Parathyroid adenoma (tissue), 2 donors: ENCODE data around the gene PHYKPL.
A peak's percentile ranks its signal among the peaks of the same experiment; 100 is the strongest.
"Not testable (repeated sequence)": the region's sequence is repeated elsewhere in the genome, so short reads cannot be mapped to it uniquely, and the experiment has no call there.

Source experiments
- H2AFZ ChIP-seq: fragments of 300-600 bp; sonication (generic); one replicate; pipeline ENCODE4 v1.7.0; 2017; ENCODE audit warnings: antibody characterized with exemption, mild to moderate bottlenecking
- H3K27ac ChIP-seq: fragments of 300-600 bp; sonication (generic); one replicate; pipeline ENCODE4 v1.7.0; 2017
- H3K27me3 ChIP-seq: fragments of 300-600 bp; sonication (generic); one replicate; pipeline ENCODE4 v1.7.0; 2017; ENCODE audit warnings: low read length; ENCODE audit not compliant: control insufficient read depth, insufficient read depth
- H3K36me3 ChIP-seq: fragments of 300-600 bp; sonication (generic); one replicate; pipeline ENCODE4 v1.7.0; 2017; ENCODE audit warnings: low read length; ENCODE audit not compliant: control insufficient read depth, insufficient read depth
- H3K4me1 ChIP-seq: fragments of 300-600 bp; sonication (generic); one replicate; pipeline ENCODE4 v1.7.0; 2017; ENCODE audit warnings: control low read depth
- H3K4me2 ChIP-seq: fragments of 300-600 bp; sonication (generic); one replicate; pipeline ENCODE4 v1.7.0; 2017; ENCODE audit warnings: low read length
- H3K4me3 ChIP-seq: fragments of 300-600 bp; sonication (generic); one replicate; pipeline ENCODE4 v1.7.0; 2017; ENCODE audit warnings: low read depth, low read length
- H3K79me2 ChIP-seq: fragments of 300-600 bp; sonication (generic); one replicate; pipeline ENCODE4 v1.7.0; 2017; ENCODE audit warnings: control low read depth
- H3K9ac ChIP-seq: fragments of 300-600 bp; sonication (generic); one replicate; pipeline ENCODE4 v1.7.0; 2017; ENCODE audit warnings: mild to moderate bottlenecking
- H3K9me3 ChIP-seq: fragments of 300-600 bp; sonication (generic); one replicate; pipeline ENCODE4 v1.7.0; 2017; ENCODE audit warnings: low read length; ENCODE audit not compliant: control insufficient read depth
- CTCF ChIP-seq: fragments of 300-600 bp; sonication (generic); IDR thresholded peaks from one replicate; pipeline ENCODE4 v1.7.0; 2017; ENCODE audit warnings: antibody characterized with exemption, mild to moderate bottlenecking
- donor health status: primary hyperparathyroidism.

Gene PHYKPL

DNA sequence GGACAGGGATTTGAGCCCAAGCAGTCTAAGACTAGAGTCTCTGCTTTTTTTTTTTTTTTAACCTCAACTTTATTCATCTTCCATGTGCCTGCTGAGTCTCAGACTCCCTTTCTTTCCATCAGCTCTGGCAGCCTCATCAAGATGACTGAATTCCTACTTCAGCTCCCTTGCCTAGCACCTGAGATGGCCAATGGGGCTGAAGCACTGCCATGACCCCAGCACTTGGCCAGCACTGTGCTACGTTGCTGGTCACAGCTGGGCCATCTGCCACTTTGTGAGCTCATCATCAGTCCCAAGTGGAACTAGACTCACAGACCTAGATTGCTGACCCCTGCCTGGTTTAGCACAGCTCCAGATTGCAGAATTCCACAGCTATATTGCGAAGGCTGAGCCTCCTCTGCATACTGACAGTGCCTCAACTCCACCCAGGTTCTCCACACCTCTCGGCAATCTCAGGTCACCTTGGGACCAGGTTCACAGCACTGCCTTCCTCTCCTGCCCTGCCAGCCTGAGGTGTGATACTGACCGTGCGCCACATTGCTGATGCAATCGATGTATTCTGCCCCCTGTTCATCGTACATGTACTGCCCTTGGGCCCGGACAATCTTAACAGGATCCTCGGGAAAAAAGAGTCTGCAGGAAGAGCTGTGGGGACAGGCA is 1.6 kb downstream of the PHYKPL start:
- H3K4me1 ChIP-seq: peaks cover 7% of the 10 kb centered on the region
- H3K27me3 ChIP-seq: no peaks in the 10 kb centered on the region
- no peaks in the 10 kb centered on the region for H3K36me3 ChIP-seq
- no peak overlapping the region for H3K9ac ChIP-seq
- H3K27ac ChIP-seq: no peak overlapping the region
- no peak overlapping the region for H2AFZ ChIP-seq
- no peaks in the 10 kb centered on the region for H3K9me3 ChIP-seq
- peak overlapping the region; percentile 68 for H3K4me3 ChIP-seq
- no peak for TF ChIP-seq CTCF
- no peaks in the 10 kb centered on the region for H3K79me2 ChIP-seq
- H3K4me2 ChIP-seq: peak overlapping the region; percentile 72

DNA sequence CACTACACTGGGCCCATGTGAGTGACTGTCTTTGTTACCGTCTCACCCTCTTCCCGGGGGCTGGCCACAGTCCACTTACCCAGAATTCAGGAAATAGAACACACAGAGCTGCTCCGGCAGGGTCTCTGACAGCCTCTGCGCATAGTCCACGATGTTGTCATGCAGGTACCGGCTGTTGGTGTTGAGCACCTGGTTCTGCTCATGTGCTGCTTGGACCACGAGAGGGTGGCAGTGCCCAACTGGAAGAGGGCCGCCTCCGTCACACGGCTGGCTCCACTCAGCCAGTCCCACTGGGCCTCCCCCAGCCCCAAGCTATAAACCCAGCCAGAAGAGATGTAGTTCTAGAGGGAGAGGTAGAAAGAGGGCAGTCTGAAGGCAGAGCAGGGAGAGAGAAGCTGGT is 2.7 kb downstream of the PHYKPL start:
- Histone ChIP-seq H3K36me3 (no peaks in the 10 kb centered on the region), H3K9ac (no peak overlapping the region)
- TF ChIP-seq CTCF: no peak

DNA sequence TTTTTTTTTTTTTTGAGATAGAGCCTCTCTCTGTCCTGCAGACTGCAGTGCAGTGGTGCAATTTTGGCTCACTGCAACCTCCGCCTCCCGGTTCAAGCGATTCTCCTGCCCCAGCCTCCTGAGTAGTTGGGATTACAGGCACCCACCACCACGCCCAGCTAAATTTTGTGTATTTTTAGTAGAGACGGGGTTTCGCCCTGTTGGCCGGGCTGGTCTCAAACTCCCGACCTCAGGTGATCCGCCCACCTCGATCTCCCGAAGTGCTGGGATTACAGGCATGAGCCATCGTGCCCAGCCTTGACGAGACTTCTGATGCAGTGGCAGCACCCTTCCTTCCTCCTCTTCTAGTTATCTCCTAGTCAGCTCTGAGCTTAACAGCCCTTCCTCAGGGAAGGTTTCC is 3.5 kb downstream of the PHYKPL start:
- H3K27me3 ChIP-seq, H3K4me1 ChIP-seq, H2AFZ ChIP-seq, H3K9me3 ChIP-seq, H3K27ac ChIP-seq, H3K4me2 ChIP-seq, H3K4me3 ChIP-seq, H3K9ac ChIP-seq, H3K79me2 ChIP-seq, H3K36me3 ChIP-seq: not testable (repeated sequence)

More for the DNA sequence above, 2.7 kb downstream of the PHYKPL start:
- Histone ChIP-seq H3K4me3 (no peak overlapping the region), H2AFZ (no peak overlapping the region), H3K27me3 (no peaks in the 10 kb centered on the region), H3K4me1 (peaks cover 7% of the 10 kb centered on the region), H3K4me2 (no peak overlapping the region), H3K79me2 (no peaks in the 10 kb centered on the region), H3K27ac (no peak overlapping the region), H3K9me3 (no peaks in the 10 kb centered on the region)

DNA sequence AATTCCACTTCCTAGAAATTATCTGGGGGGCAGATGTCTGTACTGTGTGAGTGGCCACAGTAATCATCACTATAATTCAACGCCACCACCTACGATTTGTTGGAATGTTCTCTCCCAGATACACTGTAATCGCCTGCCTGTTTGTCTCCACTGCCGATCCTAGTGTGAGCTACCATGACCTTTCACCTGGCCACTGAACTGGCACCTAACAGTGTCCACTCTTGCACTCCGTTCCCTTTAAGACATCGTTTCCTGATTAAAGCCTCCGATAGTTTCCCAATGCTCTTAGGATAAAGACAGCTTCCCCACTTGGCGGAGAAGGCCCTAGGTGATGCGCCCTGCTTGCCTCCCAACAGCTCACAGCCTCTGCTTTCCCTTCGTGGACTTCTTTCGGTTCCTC is 4.0 kb downstream of the PHYKPL start:
- Histone ChIP-seq H3K4me1 (peaks cover 7% of the 10 kb centered on the region), H3K27ac (no peak overlapping the region), H2AFZ (no peak overlapping the region), H3K79me2 (no peaks in the 10 kb centered on the region), H3K4me2 (no peak overlapping the region), H3K9me3 (no peaks in the 10 kb centered on the region), H3K9ac (no peak overlapping the region), H3K36me3 (no peaks in the 10 kb centered on the region), H3K27me3 (no peaks in the 10 kb centered on the region), H3K4me3 (no peak overlapping the region)
- TF ChIP-seq CTCF: no peak

DNA sequence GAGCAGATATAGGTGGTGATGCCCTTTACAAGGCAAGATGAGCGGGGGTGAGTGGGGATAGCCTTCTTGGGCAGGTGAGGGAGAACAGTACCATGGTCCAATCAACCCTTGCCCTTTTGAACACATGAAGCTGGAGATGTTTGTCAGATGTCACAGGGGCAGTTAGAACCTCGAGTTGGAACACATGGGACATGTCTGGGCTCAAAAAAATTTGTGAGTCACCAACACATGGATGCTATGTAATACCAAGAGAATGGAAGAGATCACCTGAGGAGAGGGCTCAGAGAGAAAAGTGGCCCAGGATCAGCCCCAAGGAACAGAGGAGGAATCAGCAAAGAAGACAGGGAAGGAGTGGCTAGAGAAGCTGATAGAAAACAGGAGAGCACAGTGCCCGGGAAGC is 4.7 kb downstream of the PHYKPL start:
- TF ChIP-seq CTCF: no peak
- Histone ChIP-seq H3K4me3 (no peak overlapping the region), H3K4me1 (peaks cover 7% of the 10 kb centered on the region), H3K27me3 (no peaks in the 10 kb centered on the region), H3K27ac (no peak overlapping the region), H3K79me2 (no peaks in the 10 kb centered on the region), H2AFZ (no peak overlapping the region), H3K9ac (no peak overlapping the region), H3K9me3 (no peaks in the 10 kb centered on the region), H3K4me2 (no peak overlapping the region), H3K36me3 (no peaks in the 10 kb centered on the region)
